GM19463 (cell line): ENCODE data around the gene WDFY4.

ENCODE experiments used
- ATAC-seq: cut with Tn5 transposase; IDR thresholded peaks from one replicate; pipeline ENCODE4 v1.9.1; 2021; ENCODE audit warnings: mild to moderate bottlenecking, moderate library complexity; ENCODE audit not compliant: unreplicated experiment

The WDFY4 gene

GRCh38 chr10:48839809-48840679 is 155.4 kb downstream of the WDFY4 start:
- no peak for ATAC-seq

GRCh38 chr10:48842231-48842630 is 157.6 kb downstream of the WDFY4 start:
- no peak for ATAC-seq

GRCh38 chr10:48843198-48843597 is 158.5 kb downstream of the WDFY4 start:
- ATAC-seq: no peak

- ATAC-seq: no peak
Observed at GRCh38 chr10:48844616-48845015, 159.9 kb downstream of the WDFY4 start.

- no peak for ATAC-seq
Observed at GRCh38 chr10:48845512-48845911, 160.8 kb downstream of the WDFY4 start.

GRCh38 chr10:48847691-48848090 is 163.0 kb downstream of the WDFY4 start:
- no peak for ATAC-seq

GRCh38 chr10:48856855-48857254 is 172.2 kb downstream of the WDFY4 start:
- no peak for ATAC-seq

GRCh38 chr10:48872234-48872633 is 187.6 kb downstream of the WDFY4 start:
- no peak for ATAC-seq

GRCh38 chr10:48878091-48878490 is 193.4 kb downstream of the WDFY4 start:
- no peak for ATAC-seq

GRCh38 chr10:48879451-48879850 is 194.8 kb downstream of the WDFY4 start:
- no peak for ATAC-seq

GRCh38 chr10:48880016-48880705 is 195.5 kb downstream of the WDFY4 start:
- no peak for ATAC-seq

- ATAC-seq: no peak
Observed at GRCh38 chr10:48881937-48882336, 197.3 kb downstream of the WDFY4 start.

GRCh38 chr10:48882881-48883280 is 198.2 kb downstream of the WDFY4 start:
- no peak for ATAC-seq

- no peak for ATAC-seq
Observed at GRCh38 chr10:48883701-48884100, 199.0 kb downstream of the WDFY4 start.

GRCh38 chr10:48884179-48885045 is 199.7 kb downstream of the WDFY4 start:
- ATAC-seq: no peak

GRCh38 chr10:48885376-48885775 is 200.7 kb downstream of the WDFY4 start:
- no peak for ATAC-seq

GRCh38 chr10:48887982-48888381 is 203.3 kb downstream of the WDFY4 start:
- no peak for ATAC-seq

- ATAC-seq: no peak
Observed at GRCh38 chr10:48890888-48891850, 206.5 kb downstream of the WDFY4 start.

GRCh38 chr10:48894911-48895802 is 210.5 kb downstream of the WDFY4 start:
- ATAC-seq: no peak
